Upper lobe of right lung (tissue), 1 donor: ENCODE data around the gene HIBADH. TPM values are rescaled to one million over a fixed set of nuclear protein-coding genes. Genes with fewer than 3 reads are reported as not detected.

Source experiments
- ATAC-seq: fragments of 200-7000 bp; cut with Tn5 transposase; one replicate; pipeline ENCODE4 v1.9.1; 2020; ENCODE audit warnings: mild to moderate bottlenecking, moderate library complexity
- DNase-seq: peaks from one replicate; pipeline ENCODE4 v3.0.0-alpha.2; 2020
- H3K27ac ChIP-seq: fragments of 200-600 bp; one replicate; pipeline ENCODE4 v1.8.0; 2022
- H3K27me3 ChIP-seq: fragments of 200-600 bp; one replicate; pipeline ENCODE4 v1.8.0; 2022; ENCODE audit warnings: mild to moderate bottlenecking
- H3K36me3 ChIP-seq: fragments of 200-600 bp; one replicate; pipeline ENCODE4 v1.8.0; 2022
- H3K4me1 ChIP-seq: fragments of 200-600 bp; one replicate; pipeline ENCODE4 v1.8.0; 2022
- H3K4me3 ChIP-seq: fragments of 200-600 bp; one replicate; pipeline ENCODE4 v1.8.0; 2022; ENCODE audit warnings: mild to moderate bottlenecking
- H3K9me3 ChIP-seq: fragments of 200-600 bp; one replicate; pipeline ENCODE4 v1.8.0; 2022
- CTCF ChIP-seq: fragments of 200-600 bp; IDR thresholded peaks from one replicate; pipeline ENCODE4 v1.8.0; 2022; ENCODE audit warnings: antibody characterized with exemption
- intact Hi-C: fragments of 100-400 bp; cut with DNase I; formaldehyde crosslinking; loops from one replicate; pipeline ENCODE4 v1.11.0; 2022
- total RNA-seq: library from RNA; stranded (reverse); fragmentation: NEBNext Ultra II Directional; extraction: Animal tissue kit (Norgen Biotek cat#: 25700); gene quantifications from one replicate; pipeline ENCODE4 v1.2.1, GENCODE V29; 2021
- donor health status: DM: no; HTN: yes; CAD: no; lungs with severe emphysema.

Gene HIBADH
- total RNA-seq, 1 donor from 2014 or later = 23.7 TPM

GRCh38 chr7:27590416-27590815 is 72.3 kb downstream of the HIBADH start:
- no peak for TF ChIP-seq CTCF
- intact Hi-C loops = no loop called here
- Histone ChIP-seq H3K4me1 (no peaks in the 10 kb centered on the region), H3K36me3 (no peaks in the 10 kb centered on the region), H3K4me3 (no peak overlapping the region), H3K27me3 (no peaks in the 10 kb centered on the region), H3K9me3 (no peaks in the 10 kb centered on the region), H3K27ac (no peak overlapping the region)
- DNase-seq = no peak
- no peak for ATAC-seq

GRCh38 chr7:27587429-27587828 is 75.3 kb downstream of the HIBADH start:
- no peaks in the 10 kb centered on the region for H3K36me3 ChIP-seq
- intact Hi-C loops = no loop called here
- DNase-seq (no peak), ATAC-seq (no peak)
- no peaks in the 10 kb centered on the region for H3K27me3 ChIP-seq
- no peak overlapping the region for H3K4me3 ChIP-seq
- H3K4me1 ChIP-seq = no peaks in the 10 kb centered on the region
- H3K27ac ChIP-seq = no peak overlapping the region
- no peaks in the 10 kb centered on the region for H3K9me3 ChIP-seq
- no peak for TF ChIP-seq CTCF

- DNase-seq (no peak), ATAC-seq (no peak)
- intact Hi-C loops = no loop called here
- Histone ChIP-seq H3K9me3 (no peaks in the 10 kb centered on the region), H3K4me1 (no peaks in the 10 kb centered on the region), H3K27me3 (no peaks in the 10 kb centered on the region), H3K36me3 (no peaks in the 10 kb centered on the region), H3K27ac (no peak overlapping the region), H3K4me3 (no peak overlapping the region)
- no peak for TF ChIP-seq CTCF
Observed at GRCh38 chr7:27586825-27587224, 75.9 kb downstream of the HIBADH start.

- Histone ChIP-seq H3K4me3 (no peak overlapping the region), H3K36me3 (no peaks in the 10 kb centered on the region), H3K9me3 (no peaks in the 10 kb centered on the region), H3K27ac (no peak overlapping the region), H3K4me1 (no peaks in the 10 kb centered on the region), H3K27me3 (no peaks in the 10 kb centered on the region)
- DNase-seq = no peak
- ATAC-seq = no peak
- intact Hi-C loops = no loop called here
- no peak for TF ChIP-seq CTCF
Observed at GRCh38 chr7:27585781-27586447, 76.8 kb downstream of the HIBADH start.

DNA sequence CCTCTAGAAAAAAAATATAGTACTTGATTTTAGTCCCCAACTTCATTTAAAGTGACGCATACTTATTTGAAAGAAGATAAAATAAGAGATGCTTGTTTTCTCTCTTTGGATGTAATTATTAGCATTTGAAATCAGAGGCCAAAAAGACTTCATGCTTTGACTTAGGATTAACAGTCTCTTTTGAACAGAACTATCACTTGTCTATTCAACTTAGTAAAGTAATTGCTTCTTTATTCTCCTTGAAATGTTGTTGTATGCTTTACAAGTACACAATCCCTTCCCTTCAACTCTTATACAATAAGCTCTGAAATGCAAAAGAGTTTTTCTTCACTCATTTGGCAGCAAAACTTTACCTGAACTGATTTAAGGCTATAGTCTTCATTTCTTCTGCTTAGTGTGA is 80.8 kb downstream of the HIBADH start:
- DNase-seq (no peak), ATAC-seq (no peak)
- Histone ChIP-seq H3K27me3 (no peaks in the 10 kb centered on the region), H3K36me3 (no peaks in the 10 kb centered on the region), H3K4me1 (no peaks in the 10 kb centered on the region), H3K27ac (no peak overlapping the region), H3K4me3 (no peak overlapping the region), H3K9me3 (no peaks in the 10 kb centered on the region)
- intact Hi-C loops = no loop called here
- no peak for TF ChIP-seq CTCF

DNA sequence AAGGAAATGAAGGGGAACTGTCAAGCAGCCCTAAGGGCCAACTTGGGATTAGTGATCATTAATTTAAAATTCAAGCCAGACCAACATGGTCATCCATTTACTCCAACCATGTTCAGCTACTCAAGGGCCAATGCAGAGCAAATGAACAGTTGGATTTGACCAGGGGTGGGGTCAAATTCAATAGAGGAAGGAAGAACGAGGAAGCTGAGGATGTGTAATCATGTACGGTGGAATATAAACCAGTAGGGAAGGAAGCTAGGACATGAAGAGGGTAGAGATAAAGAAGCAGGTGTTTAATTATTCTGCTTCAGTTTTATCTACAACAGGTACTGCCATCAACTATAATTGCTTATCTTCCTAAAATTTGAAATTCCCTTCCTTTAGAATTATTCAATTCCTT is 81.6 kb downstream of the HIBADH start:
- DNase-seq (no peak), ATAC-seq (peak; percentile 33)

More for the DNA sequence above, 81.6 kb downstream of the HIBADH start:
- TF ChIP-seq CTCF = no peak
- no peaks in the 10 kb centered on the region for H3K4me1 ChIP-seq
- intact Hi-C loops = no loop called here
- H3K36me3 ChIP-seq = no peaks in the 10 kb centered on the region
- no peak overlapping the region for H3K4me3 ChIP-seq
- H3K27me3 ChIP-seq = no peaks in the 10 kb centered on the region
- H3K9me3 ChIP-seq = no peaks in the 10 kb centered on the region
- no peak overlapping the region for H3K27ac ChIP-seq
